IMR-90 (cell line): ENCODE data around the gene ST3GAL3.

ENCODE experiments used
- RCOR1 ChIP-seq: IDR thresholded peaks from 2 replicates; pipeline ENCODE4 v1.6.1; 2012; ENCODE audit warnings: mild to moderate bottlenecking, low read length, improper control_type of control experiment; ENCODE audit not compliant: insufficient replicate concordance
- TF ChIP-seq, protein P1 (sequence below): conservative IDR thresholded peaks from 2 replicates; pipeline ENCODE4 v1.5.1; 2012; ENCODE audit warnings: mild to moderate bottlenecking, low read depth, low read length, improper control_type of control experiment

DNA sequence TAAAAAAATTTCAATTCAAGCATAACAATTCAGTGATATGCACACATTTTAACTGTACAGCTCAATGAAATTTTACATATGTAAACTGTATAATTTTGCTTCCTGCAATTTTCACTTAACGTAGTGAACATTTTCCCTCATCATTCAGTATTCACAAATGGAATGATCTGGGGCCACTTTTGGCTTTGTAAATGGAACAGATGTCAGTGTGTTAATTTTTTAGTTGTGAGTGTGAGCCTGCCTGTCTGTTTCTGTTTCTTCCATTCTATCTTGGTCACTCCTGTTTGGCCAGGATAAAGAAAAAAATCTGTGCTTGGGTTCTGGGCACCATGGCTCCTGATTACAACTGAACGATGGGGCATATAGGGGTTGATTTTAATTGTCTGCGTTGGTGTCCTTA, 20.5 kb upstream of the ST3GAL3 start:
- TF ChIP-seq, protein P1, sequence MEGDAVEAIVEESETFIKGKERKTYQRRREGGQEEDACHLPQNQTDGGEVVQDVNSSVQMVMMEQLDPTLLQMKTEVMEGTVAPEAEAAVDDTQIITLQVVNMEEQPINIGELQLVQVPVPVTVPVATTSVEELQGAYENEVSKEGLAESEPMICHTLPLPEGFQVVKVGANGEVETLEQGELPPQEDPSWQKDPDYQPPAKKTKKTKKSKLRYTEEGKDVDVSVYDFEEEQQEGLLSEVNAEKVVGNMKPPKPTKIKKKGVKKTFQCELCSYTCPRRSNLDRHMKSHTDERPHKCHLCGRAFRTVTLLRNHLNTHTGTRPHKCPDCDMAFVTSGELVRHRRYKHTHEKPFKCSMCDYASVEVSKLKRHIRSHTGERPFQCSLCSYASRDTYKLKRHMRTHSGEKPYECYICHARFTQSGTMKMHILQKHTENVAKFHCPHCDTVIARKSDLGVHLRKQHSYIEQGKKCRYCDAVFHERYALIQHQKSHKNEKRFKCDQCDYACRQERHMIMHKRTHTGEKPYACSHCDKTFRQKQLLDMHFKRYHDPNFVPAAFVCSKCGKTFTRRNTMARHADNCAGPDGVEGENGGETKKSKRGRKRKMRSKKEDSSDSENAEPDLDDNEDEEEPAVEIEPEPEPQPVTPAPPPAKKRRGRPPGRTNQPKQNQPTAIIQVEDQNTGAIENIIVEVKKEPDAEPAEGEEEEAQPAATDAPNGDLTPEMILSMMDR, result no peak
- no peak for TF ChIP-seq RCOR1
